CD4-positive, alpha-beta T cell treated with Interleukin-10 for 1 hour (primary cell): Measurements from ENCODE around the gene TRAF3.

Experiments
- DNase-seq: peaks from one replicate; pipeline ENCODE4 v3.0.0-alpha.2; 2020

Gene TRAF3

GRCh38 chr14:102927346-102927877, 150.2 kb downstream of the TRAF3 start:
- no peak for DNase-seq

GRCh38 chr14:102927878-102928411, 150.7 kb downstream of the TRAF3 start:
- no peak for DNase-seq

GRCh38 chr14:102928412-102929240, 151.4 kb downstream of the TRAF3 start:
- peak; percentile 85 for DNase-seq

- DNase-seq = no peak
These were observed 152.2 kb downstream of the TRAF3 start for GRCh38 chr14:102929241-102930137.

GRCh38 chr14:102930138-102930752, 153.0 kb downstream of the TRAF3 start:
- DNase-seq = no peak

- no peak for DNase-seq
These were observed 153.7 kb downstream of the TRAF3 start for GRCh38 chr14:102930753-102931579.

- no peak for DNase-seq
These were observed 154.5 kb downstream of the TRAF3 start for GRCh38 chr14:102931580-102932285.

GRCh38 chr14:102932484-102933248, 155.4 kb downstream of the TRAF3 start:
- no peak for DNase-seq

GRCh38 chr14:102933618-102934231, 156.5 kb downstream of the TRAF3 start:
- DNase-seq = no peak

GRCh38 chr14:102935756-102936155, 158.5 kb downstream of the TRAF3 start:
- DNase-seq = no peak

GRCh38 chr14:102937331-102938175, 160.3 kb downstream of the TRAF3 start:
- no peak for DNase-seq

GRCh38 chr14:102938191-102938590, 160.9 kb downstream of the TRAF3 start:
- no peak for DNase-seq

GRCh38 chr14:102939329-102939728, 162.1 kb downstream of the TRAF3 start:
- DNase-seq = no peak

GRCh38 chr14:102939820-102940561, 162.7 kb downstream of the TRAF3 start:
- no peak for DNase-seq

GRCh38 chr14:102940729-102941362, 163.6 kb downstream of the TRAF3 start:
- DNase-seq = no peak

GRCh38 chr14:102941419-102942011, 164.3 kb downstream of the TRAF3 start:
- no peak for DNase-seq

GRCh38 chr14:102942069-102942468, 164.8 kb downstream of the TRAF3 start:
- no peak for DNase-seq
